Thoracic aorta (tissue), 2 donors: Measurements from ENCODE around the gene AXIN1. TPM values are rescaled to one million over a fixed set of nuclear protein-coding genes. Genes with fewer than 3 reads are reported as not detected.
"Not testable (repeated sequence)": the region's sequence is repeated elsewhere in the genome, so short reads cannot be mapped to it uniquely, and the experiment has no call there.

ENCODE experiments used
- ATAC-seq: fragments of 150-250 bp; one replicate; pipeline ENCODE4 v1.8.0; 2017; ENCODE audit warnings: low read depth; ENCODE audit not compliant: insufficient number of reproducible peaks, low FRiP score
- DNase-seq: peaks from one replicate; pipeline ENCODE4 v3.0.0-alpha.2; 2020; ENCODE audit warnings: low spot score
- H3K27ac ChIP-seq, 2 donors: fragments of 200-600 bp; sonication (generic); 1 replicate in 1 of 2; 2 replicates in 1 of 2; pipeline ENCODE4 v1.5.1; 2016; ENCODE audit warnings: mild to moderate bottlenecking in 2 of 2, moderate library complexity in 2 of 2
- H3K27me3 ChIP-seq: fragments of 200-600 bp; sonication (generic); replicated peaks from 2 replicates; pipeline ENCODE4 v1.6.0; 2016; ENCODE audit warnings: mild to moderate bottlenecking; ENCODE audit not compliant: insufficient read depth
- H3K36me3 ChIP-seq: fragments of 200-600 bp; sonication (generic); one replicate; pipeline ENCODE4 v1.5.1; 2016
- H3K4me1 ChIP-seq, 2 donors: fragments of 200-600 bp; sonication (generic); 1 replicate in 1 of 2; 2 replicates in 1 of 2; pipeline versions ENCODE4 v1.5.1 to v1.6.0; 2016; ENCODE audit warnings: low read depth in 2 of 2, mild to moderate bottlenecking in 1 of 2; ENCODE audit not compliant: control insufficient read depth in 1 of 2
- H3K4me3 ChIP-seq: fragments of 200-600 bp; sonication (generic); 2 replicates; pipeline ENCODE4 v1.5.1; 2016; ENCODE audit warnings: mild to moderate bottlenecking
- H3K9me3 ChIP-seq: fragments of 200-600 bp; sonication (generic); 2 replicates; pipeline ENCODE4 v1.5.1; 2016
- total RNA-seq, 2 donors: library from RNA; depleted of rRNA; stranded (reverse); fragments of >200 nt; gene quantifications; one replicate each; pipeline versions ENCODE4 v1.1.0 to v1.2.3, GENCODE V29; 2016
- TF ChIP-seq, protein P1 (sequence below): fragments of 200-600 bp; sonication (generic); IDR thresholded peaks from one replicate; pipeline ENCODE4 v1.5.1; 2019; ENCODE audit warnings: antibody characterized with exemption

AXIN1 gene
- total RNA-seq, 2 donors from 2014 or later, result 20.0 to 27.2 TPM

DNA sequence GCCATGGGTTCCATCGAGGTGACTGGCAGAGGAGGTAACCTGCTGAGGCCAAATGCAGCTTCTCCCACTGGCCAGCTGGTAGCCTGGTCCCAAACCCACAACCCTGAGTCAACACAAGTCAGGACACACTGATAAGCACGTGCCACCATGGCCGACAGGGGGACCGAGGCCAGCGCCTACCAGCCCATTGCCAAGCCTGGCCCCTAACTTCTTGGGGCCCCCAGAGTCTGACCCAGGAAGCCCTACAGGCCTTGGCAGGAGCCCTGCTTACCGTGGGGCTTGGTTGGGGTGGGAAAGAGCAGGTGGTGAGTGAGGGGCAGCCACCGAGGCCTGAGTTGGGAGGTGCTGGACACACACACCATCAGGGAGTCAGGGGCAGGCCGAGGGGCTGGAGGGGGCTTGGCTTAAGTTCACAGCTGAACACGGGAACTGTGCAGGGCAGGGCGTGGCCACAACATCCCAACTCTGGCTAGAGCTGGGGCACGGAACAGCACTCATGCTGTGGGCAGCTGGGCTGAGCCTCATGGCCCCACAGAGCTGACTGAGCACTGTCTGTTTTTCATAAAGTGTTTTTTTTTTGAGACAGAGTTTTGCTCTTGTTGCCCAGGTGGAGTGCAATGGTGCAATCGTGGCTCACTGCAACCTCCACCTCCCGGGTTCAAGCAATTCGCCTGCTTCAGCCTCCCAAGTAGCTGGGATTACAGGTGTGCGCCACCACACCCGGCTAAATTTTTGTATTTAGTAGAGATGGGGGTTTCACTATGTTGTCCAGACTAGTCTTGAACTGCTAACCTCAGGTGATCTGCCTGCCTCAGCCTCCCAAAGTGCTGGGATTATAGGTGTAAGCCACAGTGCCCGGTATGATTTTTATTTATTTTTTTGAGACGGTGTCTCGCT, 12.3 kb upstream of the AXIN1 start:
- ATAC-seq (no peak), DNase-seq (no peak)
- TF ChIP-seq, protein P1, sequence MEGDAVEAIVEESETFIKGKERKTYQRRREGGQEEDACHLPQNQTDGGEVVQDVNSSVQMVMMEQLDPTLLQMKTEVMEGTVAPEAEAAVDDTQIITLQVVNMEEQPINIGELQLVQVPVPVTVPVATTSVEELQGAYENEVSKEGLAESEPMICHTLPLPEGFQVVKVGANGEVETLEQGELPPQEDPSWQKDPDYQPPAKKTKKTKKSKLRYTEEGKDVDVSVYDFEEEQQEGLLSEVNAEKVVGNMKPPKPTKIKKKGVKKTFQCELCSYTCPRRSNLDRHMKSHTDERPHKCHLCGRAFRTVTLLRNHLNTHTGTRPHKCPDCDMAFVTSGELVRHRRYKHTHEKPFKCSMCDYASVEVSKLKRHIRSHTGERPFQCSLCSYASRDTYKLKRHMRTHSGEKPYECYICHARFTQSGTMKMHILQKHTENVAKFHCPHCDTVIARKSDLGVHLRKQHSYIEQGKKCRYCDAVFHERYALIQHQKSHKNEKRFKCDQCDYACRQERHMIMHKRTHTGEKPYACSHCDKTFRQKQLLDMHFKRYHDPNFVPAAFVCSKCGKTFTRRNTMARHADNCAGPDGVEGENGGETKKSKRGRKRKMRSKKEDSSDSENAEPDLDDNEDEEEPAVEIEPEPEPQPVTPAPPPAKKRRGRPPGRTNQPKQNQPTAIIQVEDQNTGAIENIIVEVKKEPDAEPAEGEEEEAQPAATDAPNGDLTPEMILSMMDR, result no peak
- H3K4me1 ChIP-seq, result peaks cover 3 to 7% of the 10 kb centered on the region in 2 donors
- H3K27ac ChIP-seq, result no peak overlapping the region
- H3K4me3 ChIP-seq, result no peak overlapping the region
- H3K36me3 ChIP-seq, result peaks cover 25% of the 10 kb centered on the region
- no peaks in the 10 kb centered on the region for H3K9me3 ChIP-seq
- no peaks in the 10 kb centered on the region for H3K27me3 ChIP-seq

DNA sequence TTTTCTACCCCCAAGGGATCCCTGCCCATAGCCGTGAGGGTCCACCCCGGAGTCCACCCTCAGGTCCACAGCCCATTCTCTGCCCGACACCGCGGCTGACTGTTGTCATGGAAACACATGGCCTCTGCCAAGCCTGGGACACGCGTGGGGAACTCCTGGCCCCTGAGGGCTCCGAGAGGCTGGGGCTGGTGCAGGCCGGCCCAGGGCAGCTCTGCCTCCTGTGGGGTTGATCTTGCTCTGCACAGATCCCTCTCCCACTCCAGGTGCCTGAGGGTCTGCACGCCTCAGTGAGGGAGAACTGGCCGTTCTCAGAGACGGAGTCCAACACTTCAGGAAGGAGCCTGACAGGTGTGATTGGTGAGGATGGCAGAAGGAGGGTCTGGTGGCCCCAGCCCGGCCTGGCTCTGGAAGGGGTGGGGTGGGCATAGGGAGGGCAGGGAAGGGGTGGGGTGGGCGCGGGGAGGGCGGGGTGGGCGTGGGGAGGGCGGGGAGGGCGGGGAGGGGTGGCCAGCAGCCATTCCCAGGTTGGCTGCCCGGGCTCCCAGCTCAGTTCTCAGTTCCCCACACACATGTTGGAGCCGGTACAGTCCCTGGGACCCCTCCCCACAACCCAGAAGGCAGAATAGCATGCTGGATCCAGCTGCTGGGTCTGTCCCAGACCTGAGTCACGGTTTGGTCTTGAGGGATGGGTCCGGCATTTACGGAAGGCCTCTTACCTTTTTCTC, 11.4 kb upstream of the AXIN1 start:
- Histone ChIP-seq H3K4me1 (no peaks in the 10 kb centered on the region), H3K27me3 (no peaks in the 10 kb centered on the region), H3K9me3 (no peaks in the 10 kb centered on the region), H3K36me3 (peaks cover 24% of the 10 kb centered on the region), H3K27ac (no peak overlapping the region), H3K4me3 (no peak overlapping the region)
- no peak for ATAC-seq
- DNase-seq, result no peak
- TF ChIP-seq, protein P1, result no peak

DNA sequence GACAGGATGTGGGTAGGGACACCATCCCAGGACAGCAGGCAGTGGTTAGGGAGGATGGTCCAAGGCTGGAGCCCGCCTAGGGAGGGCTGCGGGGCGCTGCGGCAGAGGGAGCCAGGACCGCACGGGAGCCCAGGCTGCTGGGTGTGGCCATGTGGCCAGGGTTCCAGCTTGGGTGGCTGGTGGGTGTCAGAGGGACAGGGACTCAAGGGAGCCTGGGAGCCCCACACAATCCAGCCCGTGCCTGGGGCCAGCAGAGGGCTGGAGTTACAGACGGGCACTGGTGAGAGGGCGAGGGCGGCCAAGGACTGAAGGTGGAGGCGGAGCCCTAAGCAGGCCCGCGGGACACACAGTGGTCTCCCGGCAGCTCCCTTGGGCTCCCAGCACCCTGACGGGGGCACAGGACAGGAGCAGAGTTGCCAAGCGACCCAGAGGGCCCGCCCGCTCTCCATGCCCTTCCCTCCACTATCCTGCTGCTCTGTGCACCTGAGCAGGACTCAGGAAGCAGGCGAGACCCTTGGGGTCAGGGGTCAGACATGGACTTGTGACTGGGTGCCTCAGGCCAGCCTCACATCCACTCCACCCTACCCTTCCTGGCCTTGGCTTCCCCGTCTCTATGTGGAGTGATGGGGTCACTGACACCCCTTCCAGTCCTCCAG, 10.7 kb upstream of the AXIN1 start:
- DNase-seq (no peak), ATAC-seq (no peak)
- Histone ChIP-seq H3K27me3 (no peaks in the 10 kb centered on the region), H3K4me1 (no peaks in the 10 kb centered on the region), H3K9me3 (no peaks in the 10 kb centered on the region), H3K36me3 (peaks cover 17% of the 10 kb centered on the region), H3K27ac (no peak overlapping the region), H3K4me3 (no peak overlapping the region)
- TF ChIP-seq, protein P1, result no peak

DNA sequence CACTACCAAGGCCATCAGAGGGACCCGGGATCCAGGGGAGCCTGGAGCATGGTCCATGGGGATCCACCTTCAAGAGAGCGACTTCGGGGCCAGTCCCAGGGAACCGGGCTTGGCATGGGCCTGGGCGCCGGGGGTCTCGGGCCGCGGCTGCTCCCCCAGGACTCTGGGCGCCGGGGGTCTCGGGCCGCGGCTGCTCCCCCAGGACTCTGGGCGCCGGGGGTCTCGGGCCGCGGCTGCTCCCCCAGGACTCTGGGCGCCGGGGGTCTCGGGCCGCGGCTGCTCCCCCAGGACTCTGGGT, 10.1 kb upstream of the AXIN1 start:
- H3K4me1 ChIP-seq, H3K4me3 ChIP-seq, H3K9me3 ChIP-seq, H3K27ac ChIP-seq, H3K27me3 ChIP-seq, ATAC-seq, DNase-seq: not testable (repeated sequence)
- H3K36me3 ChIP-seq, result peaks cover 11% of the 10 kb centered on the region

DNA sequence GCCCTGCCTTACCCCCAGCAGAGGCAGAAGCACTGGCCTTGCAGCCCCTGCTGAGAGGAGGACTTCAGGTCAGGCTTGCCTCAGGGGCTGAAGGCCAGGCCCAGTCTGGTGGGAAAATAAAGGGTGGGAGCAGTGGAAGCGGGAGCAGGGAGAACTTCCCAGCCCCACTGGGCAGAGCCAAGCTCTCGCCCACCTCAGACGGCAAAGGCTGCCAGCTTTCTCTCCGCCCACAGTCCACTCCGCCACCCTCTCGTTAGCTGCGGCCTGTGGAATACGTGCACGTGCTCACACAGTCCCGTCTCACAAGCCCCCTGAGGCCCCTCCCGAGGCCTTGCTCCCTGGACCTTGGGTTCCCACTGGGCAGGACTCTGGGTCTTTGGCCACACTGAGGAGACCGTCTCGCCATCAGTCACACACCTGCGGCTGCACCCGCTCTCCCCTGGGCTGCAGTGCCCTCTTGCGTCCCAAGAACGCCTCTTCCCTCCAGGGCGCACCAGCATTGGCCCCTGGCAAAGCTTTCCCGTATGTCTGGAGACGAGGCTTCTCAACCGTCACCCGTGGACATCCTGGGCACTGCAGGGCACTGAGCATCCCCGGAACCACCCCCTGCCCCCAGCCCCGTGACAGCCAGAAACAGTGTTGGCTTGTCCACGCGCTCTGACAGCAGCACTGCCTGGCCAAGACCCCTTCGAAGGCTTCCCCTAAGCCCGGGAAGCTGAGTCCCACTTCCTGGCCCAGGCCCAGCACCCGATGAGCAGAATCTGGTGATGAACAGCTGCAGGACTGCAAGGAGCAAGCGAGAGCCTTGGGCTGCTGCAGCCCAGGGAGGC, 9.6 kb upstream of the AXIN1 start:
- no peaks in the 10 kb centered on the region for H3K4me1 ChIP-seq
- no peaks in the 10 kb centered on the region for H3K9me3 ChIP-seq
- no peaks in the 10 kb centered on the region for H3K27me3 ChIP-seq
- H3K27ac ChIP-seq, result no peak overlapping the region
- TF ChIP-seq, protein P1, result peak; percentile 64
- peaks cover 6% of the 10 kb centered on the region for H3K36me3 ChIP-seq
- ATAC-seq (no peak), DNase-seq (no peak)
- H3K4me3 ChIP-seq, result no peak overlapping the region
